ENCODE measurements around the gene YPEL3. TPM values are rescaled to one million over a fixed set of nuclear protein-coding genes. Genes with fewer than 3 reads are reported as not detected.

YPEL3 gene
- total RNA-seq, 1 donor from 2014 or later = 93.6 TPM

DNA sequence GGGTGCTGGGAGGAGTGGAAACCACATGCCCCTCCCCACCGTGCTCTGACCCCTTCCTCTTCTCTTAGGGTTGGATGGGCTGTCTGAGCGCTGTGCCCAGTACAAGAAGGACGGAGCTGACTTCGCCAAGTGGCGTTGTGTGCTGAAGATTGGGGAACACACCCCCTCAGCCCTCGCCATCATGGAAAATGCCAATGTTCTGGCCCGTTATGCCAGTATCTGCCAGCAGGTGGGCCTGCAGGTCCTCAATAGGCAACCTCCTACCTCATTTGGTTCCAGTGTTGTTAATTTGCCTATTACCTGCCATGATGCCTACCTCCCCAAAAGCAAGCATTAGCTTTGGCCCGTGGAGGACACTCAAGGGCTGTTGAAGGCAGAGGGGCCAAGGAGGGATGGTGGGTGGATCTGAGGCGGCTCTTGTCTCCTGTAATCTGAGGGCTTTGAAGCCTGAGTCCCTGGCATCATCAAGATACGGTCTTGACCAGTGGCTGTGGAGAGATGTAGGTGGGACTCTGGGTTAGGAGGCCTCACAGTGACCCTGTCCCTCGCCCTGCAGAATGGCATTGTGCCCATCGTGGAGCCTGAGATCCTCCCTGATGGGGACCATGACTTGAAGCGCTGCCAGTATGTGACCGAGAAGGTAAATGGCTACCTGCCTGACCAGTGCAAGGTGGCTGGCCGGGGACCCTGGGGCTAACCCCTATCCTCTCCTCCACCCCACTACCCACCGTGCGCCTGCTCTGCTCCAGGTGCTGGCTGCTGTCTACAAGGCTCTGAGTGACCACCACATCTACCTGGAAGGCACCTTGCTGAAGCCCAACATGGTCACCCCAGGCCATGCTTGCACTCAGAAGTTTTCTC, 27.0 kb downstream of the YPEL3 start:
- Histone ChIP-seq H3K36me3 (peaks cover 64% of the 10 kb centered on the region), H3K9me3 (no peaks in the 10 kb centered on the region), H3K4me3 (no peak overlapping the region), H3K4me1 (peaks cover 31% of the 10 kb centered on the region), H3K27me3 (no peaks in the 10 kb centered on the region), H3K27ac (peak overlapping the region; percentile 11)
- ATAC-seq = no peak
- DNase-seq = no peak
- intact Hi-C loops (cut with DNase I) = no loop called here
- TF ChIP-seq, protein P1, sequence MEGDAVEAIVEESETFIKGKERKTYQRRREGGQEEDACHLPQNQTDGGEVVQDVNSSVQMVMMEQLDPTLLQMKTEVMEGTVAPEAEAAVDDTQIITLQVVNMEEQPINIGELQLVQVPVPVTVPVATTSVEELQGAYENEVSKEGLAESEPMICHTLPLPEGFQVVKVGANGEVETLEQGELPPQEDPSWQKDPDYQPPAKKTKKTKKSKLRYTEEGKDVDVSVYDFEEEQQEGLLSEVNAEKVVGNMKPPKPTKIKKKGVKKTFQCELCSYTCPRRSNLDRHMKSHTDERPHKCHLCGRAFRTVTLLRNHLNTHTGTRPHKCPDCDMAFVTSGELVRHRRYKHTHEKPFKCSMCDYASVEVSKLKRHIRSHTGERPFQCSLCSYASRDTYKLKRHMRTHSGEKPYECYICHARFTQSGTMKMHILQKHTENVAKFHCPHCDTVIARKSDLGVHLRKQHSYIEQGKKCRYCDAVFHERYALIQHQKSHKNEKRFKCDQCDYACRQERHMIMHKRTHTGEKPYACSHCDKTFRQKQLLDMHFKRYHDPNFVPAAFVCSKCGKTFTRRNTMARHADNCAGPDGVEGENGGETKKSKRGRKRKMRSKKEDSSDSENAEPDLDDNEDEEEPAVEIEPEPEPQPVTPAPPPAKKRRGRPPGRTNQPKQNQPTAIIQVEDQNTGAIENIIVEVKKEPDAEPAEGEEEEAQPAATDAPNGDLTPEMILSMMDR (IDR thresholded peaks at IDR 0.05) = peak; percentile 38

DNA sequence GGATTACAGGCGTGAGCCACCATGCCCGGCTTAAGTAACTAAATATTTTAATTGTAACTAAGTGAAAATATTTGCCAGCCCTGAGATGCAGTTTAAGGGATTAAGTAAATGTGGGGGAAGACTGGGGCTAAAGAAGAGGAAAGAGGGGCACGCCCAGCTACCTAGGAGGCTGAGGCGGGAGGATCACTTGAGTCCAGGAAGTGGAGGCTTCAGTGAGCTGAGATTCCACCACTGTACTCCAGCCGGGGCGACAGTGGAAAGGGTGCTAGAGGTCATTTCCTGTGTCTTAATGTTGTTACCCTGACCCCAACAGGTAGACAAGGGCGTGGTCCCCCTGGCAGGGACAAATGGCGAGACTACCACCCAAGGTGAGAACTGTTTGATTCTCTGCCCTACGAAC, 27.7 kb downstream of the YPEL3 start:
- TF ChIP-seq, protein P1 (IDR thresholded peaks at IDR 0.05) = no peak
- peaks cover 64% of the 10 kb centered on the region for H3K36me3 ChIP-seq
- H3K27me3 ChIP-seq = no peaks in the 10 kb centered on the region
- H3K27ac ChIP-seq = peak overlapping the region; percentile 11
- ATAC-seq (no peak), DNase-seq (no peak)
- H3K9me3 ChIP-seq = no peaks in the 10 kb centered on the region
- peaks cover 38% of the 10 kb centered on the region for H3K4me1 ChIP-seq
- no peak overlapping the region for H3K4me3 ChIP-seq
- intact Hi-C loops (cut with DNase I) = no loop called here

DNA sequence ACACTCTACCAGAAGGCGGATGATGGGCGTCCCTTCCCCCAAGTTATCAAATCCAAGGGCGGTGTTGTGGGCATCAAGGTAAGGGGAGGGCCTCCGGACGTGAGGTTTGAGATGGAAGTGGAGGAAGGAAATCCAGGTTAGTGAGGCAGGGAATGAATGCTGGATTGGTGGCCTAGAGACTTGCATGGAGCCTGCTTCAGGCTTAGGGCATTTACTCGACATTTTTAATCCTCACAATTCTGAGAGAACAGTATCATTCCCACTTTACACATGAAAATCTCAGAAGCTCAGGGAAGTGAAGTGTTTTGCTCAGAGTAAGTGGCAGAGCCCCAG, 28.5 kb downstream of the YPEL3 start:
- intact Hi-C loops (cut with DNase I) = no loop called here

DNA sequence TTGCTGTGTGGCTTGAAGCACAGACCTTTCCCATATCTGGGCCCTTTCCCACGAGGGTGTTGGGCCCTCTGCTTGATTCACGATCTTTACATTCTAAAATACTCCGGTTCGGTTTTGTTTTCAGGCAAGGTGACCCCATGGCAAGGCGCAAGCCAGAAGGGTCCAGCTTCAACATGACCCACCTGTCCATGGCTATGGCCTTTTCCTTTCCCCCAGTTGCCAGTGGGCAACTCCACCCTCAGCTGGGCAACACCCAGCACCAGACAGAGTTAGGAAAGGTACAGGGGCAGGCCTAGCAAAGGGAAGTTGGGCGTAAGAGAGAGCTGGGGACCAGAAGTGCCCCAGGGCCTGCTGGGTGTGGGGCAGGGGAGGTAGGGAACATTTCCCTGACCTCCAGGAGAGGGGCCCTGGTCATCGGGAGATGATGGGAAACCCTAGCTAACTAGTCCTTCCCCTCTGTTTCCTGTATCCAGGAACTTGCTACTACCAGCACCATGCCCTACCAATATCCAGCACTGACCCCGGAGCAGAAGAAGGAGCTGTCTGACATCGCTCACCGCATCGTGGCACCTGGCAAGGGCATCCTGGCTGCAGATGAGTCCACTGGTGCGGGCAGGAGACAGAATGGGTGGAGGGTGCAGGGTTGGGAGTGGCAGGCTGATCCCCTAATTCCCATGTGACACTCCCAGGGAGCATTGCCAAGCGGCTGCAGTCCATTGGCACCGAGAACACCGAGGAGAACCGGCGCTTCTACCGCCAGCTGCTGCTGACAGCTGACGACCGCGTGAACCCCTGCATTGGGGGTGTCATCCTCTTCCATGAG, 29.0 kb downstream of the YPEL3 start:
- ATAC-seq (peak; percentile 1), DNase-seq (no peak)
- H3K4me1 ChIP-seq = peaks cover 41% of the 10 kb centered on the region
- no peaks in the 10 kb centered on the region for H3K9me3 ChIP-seq
- H3K4me3 ChIP-seq = peak overlapping the region; percentile 87
- H3K36me3 ChIP-seq = peaks cover 52% of the 10 kb centered on the region
- intact Hi-C loops (cut with DNase I) = no loop called here
- no peaks in the 10 kb centered on the region for H3K27me3 ChIP-seq
- TF ChIP-seq, protein P1 (IDR thresholded peaks at IDR 0.05) = no peak
- peak overlapping the region; percentile 99 for H3K27ac ChIP-seq

More for the DNA sequence above, 28.5 kb downstream of the YPEL3 start:
- H3K27me3 ChIP-seq = no peaks in the 10 kb centered on the region
- TF ChIP-seq, protein P1 (IDR thresholded peaks at IDR 0.05) = no peak
- H3K27ac ChIP-seq = no peak overlapping the region
- ATAC-seq = no peak
- no peaks in the 10 kb centered on the region for H3K9me3 ChIP-seq
- peak overlapping the region; percentile 87 for H3K4me3 ChIP-seq
- H3K36me3 ChIP-seq = peaks cover 58% of the 10 kb centered on the region
- peaks cover 41% of the 10 kb centered on the region for H3K4me1 ChIP-seq
- no peak for DNase-seq

DNA sequence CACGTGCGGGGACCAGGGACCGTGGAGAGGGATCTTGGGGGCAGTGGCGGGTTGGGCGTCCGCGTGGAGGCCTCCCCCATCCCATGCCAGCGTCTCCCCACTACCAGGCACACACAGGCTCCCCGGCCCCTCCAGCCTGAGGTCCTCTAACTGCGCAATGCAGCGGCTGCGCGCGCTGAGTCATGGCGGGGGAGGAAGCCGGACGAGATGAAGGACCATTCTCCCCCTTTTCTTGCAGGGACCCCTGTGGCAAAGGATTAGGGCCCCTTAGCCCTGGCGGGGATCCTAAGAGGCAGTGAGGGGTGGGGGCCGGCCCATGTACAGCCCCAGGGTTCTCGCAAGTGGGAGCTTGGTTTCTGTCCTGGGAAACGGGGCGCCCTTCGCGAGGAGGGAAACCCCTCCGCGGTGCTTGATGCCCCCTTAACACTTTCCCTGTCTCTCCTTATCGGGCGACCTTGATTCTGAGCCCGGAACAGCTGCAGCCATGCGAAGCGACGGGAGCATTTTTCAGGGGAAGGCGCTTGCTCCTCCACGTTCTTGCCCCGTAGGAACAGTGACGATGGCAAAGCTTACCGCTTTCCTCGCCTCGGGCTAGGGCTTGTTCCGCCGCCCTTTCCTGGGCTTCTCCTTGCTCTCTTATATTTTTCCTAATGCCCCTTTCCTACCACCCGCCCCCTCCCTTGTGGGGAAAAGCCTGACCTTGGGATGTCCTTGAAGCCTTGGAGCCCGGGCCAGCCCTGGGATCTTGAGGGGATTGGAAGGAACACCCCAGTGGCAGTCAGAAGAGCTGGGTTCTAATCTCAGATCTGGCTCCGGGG, 29.9 kb downstream of the YPEL3 start:
- peak; percentile 84 for DNase-seq
- TF ChIP-seq, protein P1 (IDR thresholded peaks at IDR 0.05) = no peak
- peaks cover 44% of the 10 kb centered on the region for H3K36me3 ChIP-seq
- peak; percentile 11 for ATAC-seq
- no peaks in the 10 kb centered on the region for H3K27me3 ChIP-seq
- no peaks in the 10 kb centered on the region for H3K9me3 ChIP-seq
- peaks cover 41% of the 10 kb centered on the region for H3K4me1 ChIP-seq
- intact Hi-C loops (cut with DNase I) = no loop called here
- H3K4me3 ChIP-seq = peak overlapping the region; percentile 87
- peak overlapping the region; percentile 99 for H3K27ac ChIP-seq

Data from upper lobe of right lung (tissue), 1 donor.